ENCODE measurements around the gene GPC6. TPM values are rescaled to one million over a fixed set of nuclear protein-coding genes. Genes with fewer than 3 reads are reported as not detected.

GPC6 gene
- total RNA-seq, 1 donor from 2014 or later = 50.3 TPM

GRCh38 chr13:93283255-93283654 is 56.6 kb downstream of the GPC6 start:
- no peaks in the 10 kb centered on the region for H3K27me3 Mint-ChIP-seq
- H3K36me3 Mint-ChIP-seq (ENCODE audit: insufficient read depth) = no peaks in the 10 kb centered on the region
- no peak overlapping the region for H3K27ac Mint-ChIP-seq
- H3K4me3 Mint-ChIP-seq (ENCODE audit: low read depth) = no peak overlapping the region
- H3K4me1 Mint-ChIP-seq (ENCODE audit: low read depth) = peaks cover 4% of the 10 kb centered on the region
- H3K9me3 Mint-ChIP-seq (ENCODE audit: low read depth) = no peaks in the 10 kb centered on the region
- no peak for DNase-seq (ENCODE audit: low spot score, unreplicated experiment)
- no peak for TF ChIP-seq CTCF (IDR thresholded peaks at IDR 0.05; ENCODE audit: unreplicated experiment)

- no peak for DNase-seq (ENCODE audit: low spot score, unreplicated experiment)
- no peak for TF ChIP-seq CTCF (IDR thresholded peaks at IDR 0.05; ENCODE audit: unreplicated experiment)
- no peak overlapping the region for H3K27ac Mint-ChIP-seq
- no peaks in the 10 kb centered on the region for H3K27me3 Mint-ChIP-seq
- H3K36me3 Mint-ChIP-seq (ENCODE audit: insufficient read depth) = no peaks in the 10 kb centered on the region
- H3K4me1 Mint-ChIP-seq (ENCODE audit: low read depth) = peaks cover 4% of the 10 kb centered on the region
- H3K4me3 Mint-ChIP-seq (ENCODE audit: low read depth) = no peak overlapping the region
- H3K9me3 Mint-ChIP-seq (ENCODE audit: low read depth) = no peaks in the 10 kb centered on the region
These were observed 57.5 kb downstream of the GPC6 start for GRCh38 chr13:93284064-93284463.

- Mint-ChIP-seq H3K4me1 (ENCODE audit: low read depth) (peaks cover 13% of the 10 kb centered on the region), H3K4me3 (ENCODE audit: low read depth) (no peak overlapping the region), H3K9me3 (ENCODE audit: low read depth) (no peaks in the 10 kb centered on the region), H3K36me3 (ENCODE audit: insufficient read depth) (no peaks in the 10 kb centered on the region), H3K27me3 (no peaks in the 10 kb centered on the region), H3K27ac (peak overlapping the region; percentile 91)
- no peak for TF ChIP-seq CTCF (IDR thresholded peaks at IDR 0.05; ENCODE audit: unreplicated experiment)
- no peak for DNase-seq (ENCODE audit: low spot score, unreplicated experiment)
These were observed 59.4 kb downstream of the GPC6 start for GRCh38 chr13:93286047-93286446.

DNA sequence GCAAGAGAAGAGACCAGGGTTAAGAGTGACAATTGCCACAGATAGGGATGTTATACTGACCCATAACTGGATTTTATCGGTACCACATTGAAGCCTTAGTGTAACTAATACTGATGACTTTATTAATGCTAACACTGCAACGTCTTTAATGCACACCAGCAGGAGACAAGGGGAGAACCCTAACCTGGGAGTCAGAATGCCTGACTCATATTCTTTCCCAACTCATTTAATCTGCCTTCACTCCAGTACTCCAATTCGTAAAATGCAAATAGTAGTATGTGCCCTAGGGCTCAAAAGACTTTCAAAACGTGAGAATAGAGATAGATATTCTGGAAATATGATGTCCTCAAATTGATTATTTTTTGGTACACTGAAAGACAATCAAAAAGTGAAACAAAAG is 62.4 kb downstream of the GPC6 start:
- no peak overlapping the region for H3K27ac Mint-ChIP-seq
- no peak overlapping the region for H3K4me3 Mint-ChIP-seq (ENCODE audit: low read depth)
- no peaks in the 10 kb centered on the region for H3K9me3 Mint-ChIP-seq (ENCODE audit: low read depth)
- no peak for DNase-seq (ENCODE audit: low spot score, unreplicated experiment)
- peaks cover 15% of the 10 kb centered on the region for H3K4me1 Mint-ChIP-seq (ENCODE audit: low read depth)
- H3K27me3 Mint-ChIP-seq = no peaks in the 10 kb centered on the region
- H3K36me3 Mint-ChIP-seq (ENCODE audit: insufficient read depth) = no peaks in the 10 kb centered on the region
- no peak for TF ChIP-seq CTCF (IDR thresholded peaks at IDR 0.05; ENCODE audit: unreplicated experiment)

GRCh38 chr13:93289842-93290241 is 63.2 kb downstream of the GPC6 start:
- H3K9me3 Mint-ChIP-seq (ENCODE audit: low read depth) = no peaks in the 10 kb centered on the region
- H3K27me3 Mint-ChIP-seq = no peaks in the 10 kb centered on the region
- no peak for TF ChIP-seq CTCF (IDR thresholded peaks at IDR 0.05; ENCODE audit: unreplicated experiment)
- H3K36me3 Mint-ChIP-seq (ENCODE audit: insufficient read depth) = no peaks in the 10 kb centered on the region
- no peak overlapping the region for H3K27ac Mint-ChIP-seq
- H3K4me3 Mint-ChIP-seq (ENCODE audit: low read depth) = no peak overlapping the region
- peaks cover 15% of the 10 kb centered on the region for H3K4me1 Mint-ChIP-seq (ENCODE audit: low read depth)
- no peak for DNase-seq (ENCODE audit: low spot score, unreplicated experiment)

Data from progenitor cell of endocrine pancreas (in vitro differentiated cells).